Skeletal muscle tissue (tissue), 4 donors: ENCODE measurements around the gene NOSTRIN. TPM values are rescaled to one million over a fixed set of nuclear protein-coding genes. Genes with fewer than 3 reads are reported as not detected.
A peak's percentile ranks its signal among the peaks of the same experiment; 100 is the strongest.
"Not testable (repeated sequence)": the region's sequence is repeated elsewhere in the genome, so short reads cannot be mapped to it uniquely, and the experiment has no call there.

Experiments used
- H3K27ac ChIP-seq: one replicate; pipeline ENCODE4 v1.7.0; 2013; ENCODE audit warnings: mild to moderate bottlenecking, low read depth, low read length, inconsistent platforms
- H3K27me3 ChIP-seq, 3 donors: one replicate each; pipeline ENCODE4 v1.7.0; 2013; ENCODE audit warnings: low read length in 3 of 3; ENCODE audit not compliant: control insufficient read depth in 3 of 3, insufficient read depth in 3 of 3
- H3K36me3 ChIP-seq, 3 donors: one replicate each; pipeline ENCODE4 v1.7.0; 2013; ENCODE audit warnings: low read length in 3 of 3; ENCODE audit not compliant: control insufficient read depth in 3 of 3, insufficient read depth in 3 of 3
- H3K4me1 ChIP-seq, 3 donors: one replicate each; pipeline ENCODE4 v1.7.0; 2013; ENCODE audit warnings: low read length in 3 of 3, mild to moderate bottlenecking in 3 of 3; ENCODE audit not compliant: control insufficient read depth in 3 of 3, insufficient read depth in 3 of 3
- H3K4me3 ChIP-seq, 3 donors: one replicate each; pipeline ENCODE4 v1.7.0; 2013; ENCODE audit warnings: low read length in 3 of 3
- H3K9ac ChIP-seq, 3 donors: one replicate each; pipeline ENCODE4 v1.7.0; 2013; ENCODE audit warnings: low read length in 3 of 3, mild to moderate bottlenecking in 3 of 3, moderate library complexity in 2 of 3, low read depth in 1 of 3
- H3K9me3 ChIP-seq, 3 donors: one replicate each; pipeline ENCODE4 v1.7.0; 2013; ENCODE audit warnings: low read length in 3 of 3; ENCODE audit not compliant: control insufficient read depth in 3 of 3
- total RNA-seq: library from RNA; depleted of rRNA; stranded (reverse); fragments of >200 nt; gene quantifications from one replicate; pipeline ENCODE4 v1.2.3, GENCODE V29; 2014
- donor health status: Osteomylitis.

The NOSTRIN gene
- total RNA-seq, 1 donor from 2014 or later, result 8.4 TPM

DNA sequence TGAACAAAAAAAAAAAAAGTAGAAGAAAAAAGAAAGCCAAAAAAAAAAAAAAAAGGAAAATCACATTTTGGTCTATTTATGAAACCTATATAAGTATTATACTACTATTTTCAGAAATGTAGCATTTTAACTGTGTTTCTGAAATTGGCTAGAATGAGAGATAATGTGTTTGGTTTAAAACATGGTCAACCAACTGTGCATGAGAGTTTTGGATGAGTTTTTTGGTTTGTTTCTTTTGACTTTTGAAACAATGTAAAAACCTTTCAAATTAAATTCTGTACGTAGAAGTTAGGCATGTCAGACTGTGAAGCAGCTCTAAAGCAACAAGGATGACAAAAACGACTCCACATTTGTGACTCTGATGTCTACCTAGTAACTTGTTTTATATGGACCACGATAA is 53.2 kb downstream of the NOSTRIN start:
- Histone ChIP-seq H3K4me1 (no peaks in the 10 kb centered on the region), H3K4me3 (no peak overlapping the region), H3K36me3 (no peaks in the 10 kb centered on the region), H3K9me3 (no peaks in the 10 kb centered on the region), H3K27me3 (no peaks in the 10 kb centered on the region), H3K27ac (no peak overlapping the region), H3K9ac (no peak overlapping the region)

DNA sequence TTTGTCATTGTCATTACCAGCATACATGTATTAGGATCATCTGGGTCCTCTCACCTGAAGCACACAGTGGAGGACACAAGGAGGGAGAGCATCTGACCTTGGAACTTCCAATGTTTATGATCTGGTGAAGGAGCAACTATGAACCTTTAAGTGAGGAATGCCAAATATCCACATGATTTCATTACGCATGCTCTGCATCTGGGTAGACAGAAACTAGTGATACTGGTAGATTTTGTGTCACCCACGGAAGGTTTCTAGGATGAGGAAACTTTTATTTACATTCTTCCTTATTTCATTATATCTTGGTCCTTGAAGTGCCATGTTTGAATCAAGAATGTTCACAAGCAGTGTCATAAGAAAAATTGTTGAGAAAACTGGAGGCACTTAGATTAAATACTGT is 55.7 kb downstream of the NOSTRIN start:
- H3K4me1 ChIP-seq, result no peaks in the 10 kb centered on the region
- H3K9ac ChIP-seq, result no peak overlapping the region
- no peak overlapping the region for H3K4me3 ChIP-seq
- no peaks in the 10 kb centered on the region for H3K9me3 ChIP-seq
- peaks cover 0 to 4% (median 0%) of the 10 kb centered on the region in 3 donors for H3K36me3 ChIP-seq
- H3K27ac ChIP-seq, result no peak overlapping the region
- H3K27me3 ChIP-seq, result no peaks in the 10 kb centered on the region

DNA sequence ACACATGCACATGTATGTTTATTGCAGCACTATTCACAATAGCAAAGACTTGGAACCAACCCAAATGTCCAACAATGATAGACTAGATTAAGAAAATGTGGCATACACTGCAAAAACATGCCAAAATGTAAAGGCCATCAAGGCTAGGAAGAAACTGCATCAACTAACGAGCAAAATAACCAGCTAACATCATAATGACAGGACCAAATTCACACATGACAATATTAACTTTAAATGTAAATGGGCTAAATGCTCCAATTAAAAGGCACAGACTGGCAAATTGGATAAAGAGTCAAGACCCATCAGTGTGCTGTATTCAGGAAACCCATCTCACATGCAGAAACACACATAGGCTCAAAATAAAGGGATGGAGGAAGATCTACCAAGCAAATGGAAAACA is 64.7 kb downstream of the NOSTRIN start:
- not testable (repeated sequence) for H3K9me3 ChIP-seq, H3K4me3 ChIP-seq, H3K36me3 ChIP-seq, H3K27ac ChIP-seq, H3K9ac ChIP-seq, H3K4me1 ChIP-seq, H3K27me3 ChIP-seq

DNA sequence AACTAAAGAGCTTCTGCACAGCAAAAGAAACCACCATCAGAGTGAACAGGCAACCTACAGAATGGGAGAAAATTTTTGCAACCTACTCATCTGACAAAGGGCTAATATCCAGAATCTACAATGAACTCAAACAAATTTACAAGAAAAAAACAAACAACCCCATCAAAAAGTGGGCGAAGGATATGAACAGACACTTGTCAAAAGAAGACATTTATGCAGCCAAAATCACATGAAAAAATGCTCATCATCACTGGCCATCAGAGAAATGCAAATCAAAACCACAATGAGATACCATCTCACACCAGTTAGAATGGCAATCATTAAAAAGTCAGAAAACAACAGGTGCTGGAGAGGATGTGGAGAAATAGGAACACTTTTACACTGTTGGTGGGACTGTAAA is 67.9 kb downstream of the NOSTRIN start:
- not testable (repeated sequence) for H3K4me3 ChIP-seq, H3K27me3 ChIP-seq, H3K36me3 ChIP-seq, H3K9ac ChIP-seq, H3K27ac ChIP-seq, H3K9me3 ChIP-seq, H3K4me1 ChIP-seq

DNA sequence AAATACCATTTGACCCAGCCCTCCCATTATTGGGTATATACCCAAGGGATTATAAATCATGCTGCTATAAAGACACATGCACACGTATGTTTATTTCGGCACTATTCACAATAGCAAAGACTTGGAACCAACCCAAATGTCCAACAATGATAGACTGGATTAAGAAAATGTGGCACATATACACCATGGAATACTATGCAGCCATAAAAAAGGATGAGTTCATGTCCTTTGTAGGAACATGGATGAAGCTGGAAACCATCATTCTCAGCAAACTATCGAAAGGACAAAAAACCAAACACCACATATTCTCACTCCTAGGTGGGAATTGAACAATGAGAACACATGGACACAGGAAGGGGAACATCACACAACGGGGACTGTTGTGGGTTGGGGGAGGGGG is 68.4 kb downstream of the NOSTRIN start:
- not testable (repeated sequence) for H3K4me3 ChIP-seq, H3K27me3 ChIP-seq

DNA sequence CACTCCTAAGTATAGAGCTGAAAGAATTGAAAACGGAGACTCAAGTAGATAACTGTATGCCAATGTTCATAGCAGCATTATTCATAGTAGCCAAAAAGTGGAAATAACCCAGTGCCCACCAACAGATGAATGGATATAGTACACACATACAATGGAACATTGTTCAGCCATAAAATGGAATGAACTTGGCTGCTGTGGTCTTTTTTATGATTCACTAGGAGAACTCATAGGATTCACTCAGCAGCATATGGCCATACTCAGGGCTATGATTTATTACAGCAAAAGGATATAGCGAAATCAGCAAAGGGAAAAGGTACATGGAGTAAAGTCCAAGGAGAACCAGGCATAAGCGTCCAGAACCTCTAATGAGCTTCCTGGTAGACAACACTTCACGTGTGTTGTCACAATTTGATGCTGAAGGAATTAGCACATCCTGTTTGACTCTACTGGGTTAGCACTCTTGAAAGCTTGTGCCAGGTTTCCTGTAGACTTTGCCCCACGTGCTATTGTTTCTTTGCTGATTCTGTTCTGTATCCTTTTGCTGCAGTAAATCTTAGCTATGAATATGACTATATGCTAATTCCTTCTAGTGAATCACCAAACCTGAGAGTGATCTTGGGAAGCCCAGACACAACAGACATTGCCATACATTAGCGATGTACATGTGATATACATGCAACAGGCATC is 72.1 kb downstream of the NOSTRIN start:
- Histone ChIP-seq H3K36me3 (no peaks in the 10 kb centered on the region), H3K9me3 (no peaks in the 10 kb centered on the region), H3K27me3 (no peaks in the 10 kb centered on the region), H3K27ac (no peak overlapping the region), H3K9ac (no peak overlapping the region), H3K4me1 (no peaks in the 10 kb centered on the region), H3K4me3 (no peak overlapping the region)

More for the DNA sequence above, 68.4 kb downstream of the NOSTRIN start:
- H3K9ac ChIP-seq, H3K36me3 ChIP-seq, H3K9me3 ChIP-seq, H3K4me1 ChIP-seq, H3K27ac ChIP-seq: not testable (repeated sequence)

DNA sequence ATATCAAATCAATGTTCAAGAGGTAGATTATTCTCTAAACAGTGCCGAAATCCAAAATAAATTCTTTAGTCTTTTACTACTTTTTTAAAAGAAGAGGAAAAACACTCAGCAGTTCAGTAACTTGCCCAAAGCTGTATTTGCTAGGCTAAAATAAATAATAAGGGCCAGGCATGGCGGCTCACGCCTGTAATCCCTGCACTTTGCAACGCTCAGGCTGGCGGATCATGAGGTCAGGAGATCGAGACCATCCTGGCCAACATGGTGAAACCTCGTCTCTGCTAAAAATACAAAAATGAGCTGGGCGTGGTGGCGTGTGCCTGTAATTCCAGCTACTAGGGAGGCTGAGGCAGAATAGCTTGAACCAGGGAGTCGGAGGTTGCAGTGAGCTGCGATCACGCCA is 79.7 kb downstream of the NOSTRIN start:
- H3K36me3 ChIP-seq, H3K4me3 ChIP-seq, H3K9ac ChIP-seq, H3K4me1 ChIP-seq, H3K27me3 ChIP-seq, H3K9me3 ChIP-seq, H3K27ac ChIP-seq: not testable (repeated sequence)

DNA sequence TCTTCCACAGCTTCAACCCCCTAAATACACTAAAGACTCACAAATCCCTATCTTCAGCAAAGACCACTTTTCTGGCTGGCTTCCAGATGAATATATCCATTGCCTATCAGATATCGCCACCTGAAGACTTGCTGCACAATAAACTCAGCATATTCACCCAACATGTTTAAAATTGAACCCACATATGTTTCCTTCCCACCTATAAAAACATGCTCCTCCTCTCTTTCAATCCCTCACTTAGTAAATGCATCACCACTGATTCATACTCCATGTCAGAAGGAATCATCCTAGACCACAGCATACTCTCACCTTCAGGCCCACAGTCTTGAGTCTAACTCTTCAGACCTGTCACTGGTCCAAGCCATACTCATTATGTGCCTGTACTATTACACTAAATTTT is 82.5 kb downstream of the NOSTRIN start:
- Histone ChIP-seq H3K4me3 (no peak overlapping the region), H3K27me3 (no peaks in the 10 kb centered on the region), H3K27ac (no peak overlapping the region), H3K36me3 (no peaks in the 10 kb centered on the region), H3K4me1 (peaks cover 2 to 3% (median 3%) of the 10 kb centered on the region in 3 donors), H3K9me3 (no peaks in the 10 kb centered on the region), H3K9ac (no peak overlapping the region)

DNA sequence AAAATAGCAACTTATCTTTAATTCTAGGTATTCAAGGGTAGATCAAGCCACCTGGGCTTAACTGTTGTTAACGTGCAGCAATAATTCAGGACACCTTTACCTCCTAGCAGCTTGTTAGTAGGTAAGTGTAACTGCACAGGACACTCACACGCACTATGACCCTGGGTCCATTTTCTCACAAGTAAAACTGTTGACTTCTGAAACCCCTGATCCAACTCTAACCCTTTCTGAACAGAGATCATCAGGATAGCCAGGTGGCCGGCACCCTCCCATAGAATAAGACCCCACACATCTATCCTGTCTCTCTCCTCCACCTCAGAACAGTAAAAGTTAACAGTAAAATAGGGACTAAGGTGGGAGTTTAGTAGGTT is 87.2 kb downstream of the NOSTRIN start:
- no peak overlapping the region for H3K27ac ChIP-seq
- H3K4me1 ChIP-seq, result peaks cover 5% of the 10 kb centered on the region in 3 donors
- H3K27me3 ChIP-seq, result no peaks in the 10 kb centered on the region
- H3K9ac ChIP-seq, result no peak overlapping the region
- no peaks in the 10 kb centered on the region for H3K36me3 ChIP-seq
- no peaks in the 10 kb centered on the region for H3K9me3 ChIP-seq
- peak overlapping the region in 1 of 3 donors; percentile 70 for H3K4me3 ChIP-seq

DNA sequence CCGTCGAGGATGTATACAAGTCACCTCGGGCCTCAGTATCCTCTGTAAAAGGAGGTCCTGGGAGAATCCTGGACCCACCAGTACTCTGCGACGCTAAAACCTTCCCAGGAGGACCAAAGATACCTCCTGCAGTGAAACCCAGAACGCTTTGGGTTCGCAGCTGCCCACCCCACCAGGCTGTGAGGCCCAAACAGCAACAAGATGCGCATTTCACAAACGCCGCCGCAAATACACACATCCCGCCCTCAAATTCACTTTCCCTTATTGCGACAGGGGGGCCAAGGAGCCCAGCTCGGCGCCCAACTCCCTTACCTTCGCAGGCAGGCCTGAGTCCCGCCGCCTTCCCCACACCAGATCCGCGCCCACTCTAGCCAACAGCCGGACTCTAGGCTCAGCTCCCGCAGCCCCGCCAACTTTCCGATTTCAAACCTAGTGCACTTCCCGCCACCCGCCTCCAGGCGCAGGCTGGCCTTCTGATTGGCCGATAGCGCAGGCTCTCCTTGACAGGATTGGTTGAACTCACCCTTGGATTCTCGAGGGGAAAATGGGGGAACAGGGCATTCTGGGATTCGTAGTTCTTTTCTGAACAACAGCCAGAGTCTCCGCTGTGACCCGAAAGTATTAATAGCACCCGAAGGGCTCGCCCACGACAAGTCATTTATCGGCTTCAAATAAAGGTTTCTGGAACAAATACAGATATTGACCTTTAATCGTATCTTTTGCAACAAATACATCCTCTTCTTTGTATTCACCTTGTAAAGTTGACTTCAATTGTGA is 87.8 kb downstream of the NOSTRIN start, which contains the start of gene SPC25:
SPC25 (minus strand) TSS at position 425 of the 777 bp plus-strand sequence. CDS start 911 bp downstream, outside the sequence.
- peak within 1 kb of the TSS; percentile 17 to 71 (median 70) for H3K9ac ChIP-seq
- H3K9me3 ChIP-seq, result no peaks in the 10 kb centered on the region
- H3K27me3 ChIP-seq, result no peaks in the 10 kb centered on the region
- H3K4me3 ChIP-seq, result peak within 1 kb of the TSS; percentile 69 to 80 (median 70)
- H3K4me1 ChIP-seq, result peaks cover 5% of the 10 kb centered on the region in 3 donors
- H3K36me3 ChIP-seq, result no peaks in the 10 kb centered on the region
- H3K27ac ChIP-seq, result no peak within 1 kb of the TSS
